Renal cortex interstitium (tissue), 15 donors: ENCODE measurements around the gene TTC24. TPM values are rescaled to one million over a fixed set of nuclear protein-coding genes. Genes with fewer than 3 reads are reported as not detected.

Experiments
- DNase-seq, 11 donors: peaks; one replicate each; pipeline ENCODE4 v3.0.0-alpha.2; 2013; ENCODE audit warnings: low read depth in 9 of 11, low spot score in 4 of 11; ENCODE audit errors: extremely low read depth in 1 of 11
- long read RNA-seq, 16 experiments: transcript quantifications; one replicate each; lab custom pipeline, GENCODE V29; 2026
- polyA plus RNA-seq, 3 donors: library from polyadenylated mRNA; unstranded; fragments of 120-200 nt; gene quantifications; one replicate each; pipeline ENCODE4 v1.2.1, GENCODE V29; 2013; ENCODE audit not compliant: insufficient read length in 3 of 3

The TTC24 gene
- polyA plus RNA-seq = 1 to 10 TPM; 1.2 to 1.7 (median 1.5) TPM
- long read RNA-seq, donor 1 = 0 reads
- long read RNA-seq, donor 2 = 0 reads
- long read RNA-seq, donor 3 = 0 reads
- long read RNA-seq, donor 4 = 0 reads
- long read RNA-seq, donor 5 = 0 reads
- long read RNA-seq, donor 6 = 0 reads
- long read RNA-seq, donor 7 = 0 reads
- long read RNA-seq, donor 8 = 0 reads
- long read RNA-seq, donor 9 = 0 reads
- long read RNA-seq, donor 10 = 0 reads
- long read RNA-seq, donor 11 = 0 reads
- long read RNA-seq, donor 12 = 0 reads
- long read RNA-seq, donor 13, partial matches to known transcripts = 68 of 68 reads
- long read RNA-seq, donor 13, other reads (novel, unspliced or antisense) = 0 of 68 reads
- long read RNA-seq, donor 14 = 0 reads
- long read RNA-seq, donor 15 = 0 reads
- long read RNA-seq, donor 16 = 0 reads

GRCh38 chr1:156579472-156579871 is at the start of gene TTC24:
Gene TTC24 (plus strand): TSS chr1:156579723. CDS start chr1:156581365, 1,642 bp downstream.
- no peak for DNase-seq

GRCh38 chr1:156530006-156530405 is 49.5 kb upstream of the TTC24 start:
- no peak for DNase-seq

- no peak for DNase-seq
Measured at GRCh38 chr1:156532374-156532773, 47.1 kb upstream of the TTC24 start.

- DNase-seq = no peak
Measured at GRCh38 chr1:156533568-156534220, 45.8 kb upstream of the TTC24 start.

- DNase-seq = no peak
Measured at GRCh38 chr1:156534424-156535060, 45.0 kb upstream of the TTC24 start.

- no peak for DNase-seq
Measured at GRCh38 chr1:156537027-156537426, 42.5 kb upstream of the TTC24 start.

GRCh38 chr1:156538711-156539440 is 40.6 kb upstream of the TTC24 start:
- DNase-seq = no peak

- no peak for DNase-seq
Measured at GRCh38 chr1:156539818-156540355, 39.6 kb upstream of the TTC24 start.

- no peak for DNase-seq
Measured at GRCh38 chr1:156540955-156541354, 38.6 kb upstream of the TTC24 start.

- DNase-seq = no peak
Measured at GRCh38 chr1:156543066-156543465, 36.5 kb upstream of the TTC24 start.

- DNase-seq = no peak
Measured at GRCh38 chr1:156544592-156545102, 34.9 kb upstream of the TTC24 start.

GRCh38 chr1:156546267-156546666 is 33.3 kb upstream of the TTC24 start:
- no peak for DNase-seq

GRCh38 chr1:156547434-156547833 is 32.1 kb upstream of the TTC24 start:
- DNase-seq = no peak

- no peak for DNase-seq
Measured at GRCh38 chr1:156547982-156548381, 31.5 kb upstream of the TTC24 start.

GRCh38 chr1:156549390-156549789 is 30.1 kb upstream of the TTC24 start:
- no peak for DNase-seq

GRCh38 chr1:156549831-156550230 is 29.7 kb upstream of the TTC24 start:
- DNase-seq = no peak

GRCh38 chr1:156550346-156550745 is 29.2 kb upstream of the TTC24 start:
- no peak for DNase-seq

- DNase-seq = no peak
Measured at GRCh38 chr1:156551066-156551643, 28.4 kb upstream of the TTC24 start.

GRCh38 chr1:156551869-156552268 is 27.7 kb upstream of the TTC24 start:
- no peak for DNase-seq
